Glomerular visceral epithelial cell (primary cell): Measurements from ENCODE around the gene APOC3.
A peak's percentile ranks its signal among the peaks of the same experiment; 100 is the strongest.

Experiments
- DNase-seq: peaks from one replicate; pipeline ENCODE4 v3.0.0-alpha.2; 2016; ENCODE audit errors: extremely low spot score

The APOC3 gene

DNA sequence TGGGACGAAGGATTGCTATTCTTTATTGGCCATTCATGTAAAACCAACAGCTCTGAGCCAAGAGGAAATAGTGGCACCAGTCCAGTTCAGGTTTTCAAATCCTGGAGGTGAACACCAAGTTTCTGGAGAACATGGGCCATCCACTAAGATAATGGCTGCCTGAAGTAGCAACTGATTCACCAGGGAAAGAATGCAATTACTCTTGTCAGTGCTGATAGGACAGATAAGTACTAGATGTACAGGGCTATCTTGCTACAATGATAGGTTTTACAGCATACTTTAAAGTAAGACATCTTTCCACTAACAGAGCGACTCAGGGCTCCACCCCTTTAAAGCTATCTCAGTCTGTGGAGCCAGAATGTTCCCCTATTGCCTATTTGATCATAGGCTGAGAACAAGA is 44.5 kb downstream of the APOC3 start:
- no peak for DNase-seq

DNA sequence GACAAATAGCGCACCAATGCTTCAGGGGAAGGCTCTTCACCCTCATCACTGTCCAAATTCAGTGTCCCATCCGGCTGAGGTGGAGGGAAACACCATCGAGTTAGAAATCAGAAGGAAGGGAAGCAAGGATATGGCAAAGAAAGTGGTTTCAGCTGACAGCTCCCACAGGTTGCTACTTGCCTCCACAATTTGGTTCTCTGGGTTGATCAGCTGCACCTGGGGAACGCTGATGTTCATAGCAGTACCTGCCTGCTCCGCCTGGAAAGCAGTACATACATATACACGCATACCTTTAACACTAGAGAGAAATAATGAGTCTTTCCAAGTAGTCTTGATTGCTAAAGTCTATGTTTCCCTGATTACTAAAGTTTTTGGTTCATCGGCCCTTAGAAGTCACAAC is 45.5 kb downstream of the APOC3 start:
- no peak for DNase-seq

DNA sequence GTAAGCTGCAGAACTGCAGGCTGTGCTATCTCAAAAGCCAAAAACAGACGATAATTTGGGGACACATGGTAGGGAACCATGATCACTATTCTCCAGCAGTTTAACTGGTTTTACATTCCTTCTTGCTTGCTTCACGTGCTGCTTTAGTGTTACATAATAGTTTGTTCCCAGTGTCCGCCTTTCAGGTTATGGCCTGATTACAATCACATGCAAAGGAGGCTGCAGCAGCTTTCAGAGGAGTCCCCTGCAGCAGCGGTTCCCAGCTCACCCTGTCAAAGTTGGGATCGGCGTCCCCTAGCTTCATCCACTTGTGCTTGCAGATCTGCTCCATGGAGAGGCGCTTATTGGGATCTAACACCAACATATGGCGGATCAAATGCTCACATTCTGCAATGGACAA is 46.9 kb downstream of the APOC3 start:
- no peak for DNase-seq

DNA sequence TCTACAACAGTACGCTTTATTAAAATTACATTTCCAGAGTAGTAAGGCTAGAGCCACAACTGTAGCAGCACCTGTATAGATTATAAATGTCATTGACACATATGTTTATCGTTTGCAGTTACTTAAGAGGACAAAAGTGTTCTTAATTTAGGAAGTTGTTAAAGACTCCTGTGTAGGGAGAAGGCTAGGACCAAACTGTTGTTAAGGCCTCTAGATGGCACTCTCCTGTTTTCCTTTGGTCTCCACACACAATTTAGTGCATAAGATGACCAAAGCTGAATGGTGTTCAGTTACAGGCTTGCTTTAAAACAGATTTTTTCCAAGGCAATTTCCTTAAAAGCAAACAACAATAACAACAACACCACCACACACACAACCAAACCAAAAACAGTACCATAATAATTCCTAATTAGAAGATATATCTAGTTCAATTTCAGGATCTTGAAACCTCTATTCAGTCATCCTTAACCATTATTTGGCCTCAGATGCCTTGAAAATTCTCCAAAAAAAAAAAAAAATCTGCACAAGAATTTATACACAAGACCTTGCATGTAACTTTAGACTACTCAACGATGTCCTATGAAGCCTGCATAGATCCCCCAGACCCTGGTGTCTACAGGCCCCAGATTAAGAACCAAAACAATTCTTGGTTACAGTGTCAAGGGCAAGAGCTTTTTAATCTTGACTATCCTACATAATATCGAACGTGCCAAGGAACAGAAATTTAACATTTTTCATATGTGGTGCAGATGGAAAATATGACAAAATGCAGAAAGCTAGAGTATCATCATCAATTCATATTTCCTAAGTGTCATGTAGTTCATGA is 50.3 kb downstream of the APOC3 start:
- peak; percentile 61 for DNase-seq

DNA sequence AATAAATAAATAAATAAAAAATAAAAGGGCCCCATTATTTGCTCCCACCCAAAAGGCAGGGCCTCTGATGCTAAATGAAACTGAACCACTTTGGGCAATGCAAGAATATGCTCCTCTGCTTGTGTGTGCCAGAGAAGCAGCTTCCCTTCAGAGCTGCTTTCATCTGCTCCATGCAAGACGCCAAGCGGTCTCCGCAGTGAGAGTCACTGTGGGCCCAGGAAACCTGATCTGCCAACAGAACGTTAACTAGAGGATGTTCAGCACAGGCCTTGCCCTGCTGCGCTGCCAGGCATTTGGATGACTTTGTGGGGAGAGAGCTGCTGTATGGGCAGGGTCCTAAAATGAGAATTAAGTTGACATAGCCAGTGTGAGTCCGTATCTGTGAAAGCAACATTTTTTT is 51.4 kb downstream of the APOC3 start:
- no peak for DNase-seq

DNA sequence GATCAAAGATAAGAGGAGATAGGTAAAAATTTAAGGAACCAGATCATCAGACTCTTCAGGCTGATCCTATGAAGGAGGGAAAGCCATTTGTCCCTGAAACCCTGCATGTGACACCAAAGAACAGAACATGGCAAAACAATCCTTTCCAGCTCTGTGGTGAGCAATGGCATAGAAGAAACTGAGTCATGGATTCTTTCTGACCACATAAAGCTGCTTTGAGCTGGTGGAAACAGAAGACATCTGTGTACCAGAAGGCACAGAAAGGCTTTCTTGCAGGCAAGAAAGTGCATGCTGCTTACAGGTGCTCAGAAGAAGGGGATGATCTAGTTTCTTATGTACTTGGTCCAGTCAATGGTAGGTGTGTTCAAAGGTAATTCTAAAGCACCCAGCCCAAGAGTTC is 52.7 kb downstream of the APOC3 start:
- DNase-seq: peak; percentile 8
